PC-9 (cell line): Measurements from ENCODE around the gene PLK2. TPM values are rescaled to one million over a fixed set of nuclear protein-coding genes. Genes with fewer than 3 reads are reported as not detected.

Experiments
- BruUV-seq: library from RNA; stranded (reverse); fragments of 400-500 nt; replicated peaks from 2 replicates; lab custom pipeline; 2021; lab: Mats Ljungman, UMichigan
- CTCF ChIA-PET: fragments of 300-600 bp; sonication (Branson Sonifier 250); formaldehyde crosslinking; loops from one replicate; lab custom pipeline; 2022; ENCODE audit warnings: antibody characterized with exemption; lab: Charles Lee
- POLR2A ChIA-PET: fragments of 300-600 bp; sonication (Branson Sonifier 250); formaldehyde crosslinking; loops from one replicate; lab custom pipeline; 2022; ENCODE audit warnings: antibody characterized with exemption; ENCODE audit not compliant: unreplicated experiment; lab: Charles Lee
- DNase-seq, 2 experiments: peaks; one replicate each; pipeline versions ENCODE4 v3.0.0 to v3.0.0-alpha.2; 2015 to 2022; ENCODE audit warnings: mixed read lengths in 1 of 2
- H2AFZ ChIP-seq: fragments of 200-600 bp; sonication (generic); 2 replicates; pipeline ENCODE4 v1.8.1; 2017; ENCODE audit warnings: antibody characterized with exemption
- H3F3A ChIP-seq: fragments of 200-600 bp; sonication (generic); 2 replicates; pipeline ENCODE4 v1.8.1; 2017; ENCODE audit warnings: antibody characterized with exemption, mild to moderate bottlenecking, low read depth; ENCODE audit not compliant: insufficient read depth
- H3K27ac ChIP-seq: fragments of 200-600 bp; sonication (generic); 2 replicates; pipeline ENCODE4 v1.6.1; 2016; ENCODE audit warnings: mixed run types
- H3K27me3 ChIP-seq: fragments of 200-600 bp; sonication (generic); 2 replicates; pipeline ENCODE4 v1.6.1; 2016; ENCODE audit warnings: low read depth, mixed run types; ENCODE audit not compliant: insufficient read depth
- H3K36me3 ChIP-seq: fragments of 200-600 bp; sonication (generic); 2 replicates; pipeline ENCODE4 v1.6.1; 2016; ENCODE audit warnings: low read depth, mixed run types
- H3K4me1 ChIP-seq: fragments of 200-600 bp; sonication (generic); replicated peaks from 2 replicates; pipeline ENCODE4 v1.6.1; 2016; ENCODE audit warnings: mixed run types; ENCODE audit not compliant: insufficient read depth
- H3K4me2 ChIP-seq: fragments of 200-600 bp; sonication (generic); 2 replicates; pipeline ENCODE4 v1.6.1; 2017; ENCODE audit warnings: mixed run types
- H3K4me3 ChIP-seq: fragments of 200-600 bp; sonication (generic); 2 replicates; pipeline ENCODE4 v1.6.1; 2016; ENCODE audit warnings: mixed run types
- H3K79me2 ChIP-seq: fragments of 200-600 bp; sonication (generic); 2 replicates; pipeline ENCODE4 v1.6.1; 2017; ENCODE audit warnings: low read depth, mixed run types
- H3K9me2 ChIP-seq: fragments of 200-600 bp; sonication (generic); 2 replicates; pipeline ENCODE4 v1.8.1; 2017; ENCODE audit warnings: mild to moderate bottlenecking; ENCODE audit not compliant: insufficient read depth
- H3K9me3 ChIP-seq: fragments of 200-600 bp; sonication (generic); 2 replicates; pipeline ENCODE4 v1.8.1; 2016; ENCODE audit warnings: low read depth; ENCODE audit not compliant: insufficient read depth
- H4K20me1 ChIP-seq: fragments of 200-600 bp; sonication (generic); 2 replicates; pipeline ENCODE4 v1.8.1; 2017; ENCODE audit not compliant: insufficient read depth
- EZH2 ChIP-seq: fragments of 200-600 bp; sonication (generic); IDR thresholded peaks from 2 replicates; pipeline ENCODE4 v1.8.0; 2017; ENCODE audit warnings: antibody characterized with exemption, low read depth
- intact Hi-C: fragments of 100-400 bp; cut with micrococcal nuclease; formaldehyde crosslinking; loops from one replicate; pipeline ENCODE4 v1.10.0; 2022; ENCODE audit not compliant: unreplicated experiment
- total RNA-seq: library from RNA; stranded (reverse); gene quantifications from 2 replicates; pipeline ENCODE4 v1.2.3, GENCODE V29; 2021
- TF ChIP-seq, protein P1 (sequence below): fragments of 200-600 bp; sonication (generic); conservative IDR thresholded peaks from 2 replicates; pipeline ENCODE4 v1.6.1; 2017; ENCODE audit warnings: mixed run types, antibody characterized with exemption, mild to moderate bottlenecking, moderate library complexity

PLK2 gene
- total RNA-seq, 1 experiment from 2014 or later: 508 TPM

DNA sequence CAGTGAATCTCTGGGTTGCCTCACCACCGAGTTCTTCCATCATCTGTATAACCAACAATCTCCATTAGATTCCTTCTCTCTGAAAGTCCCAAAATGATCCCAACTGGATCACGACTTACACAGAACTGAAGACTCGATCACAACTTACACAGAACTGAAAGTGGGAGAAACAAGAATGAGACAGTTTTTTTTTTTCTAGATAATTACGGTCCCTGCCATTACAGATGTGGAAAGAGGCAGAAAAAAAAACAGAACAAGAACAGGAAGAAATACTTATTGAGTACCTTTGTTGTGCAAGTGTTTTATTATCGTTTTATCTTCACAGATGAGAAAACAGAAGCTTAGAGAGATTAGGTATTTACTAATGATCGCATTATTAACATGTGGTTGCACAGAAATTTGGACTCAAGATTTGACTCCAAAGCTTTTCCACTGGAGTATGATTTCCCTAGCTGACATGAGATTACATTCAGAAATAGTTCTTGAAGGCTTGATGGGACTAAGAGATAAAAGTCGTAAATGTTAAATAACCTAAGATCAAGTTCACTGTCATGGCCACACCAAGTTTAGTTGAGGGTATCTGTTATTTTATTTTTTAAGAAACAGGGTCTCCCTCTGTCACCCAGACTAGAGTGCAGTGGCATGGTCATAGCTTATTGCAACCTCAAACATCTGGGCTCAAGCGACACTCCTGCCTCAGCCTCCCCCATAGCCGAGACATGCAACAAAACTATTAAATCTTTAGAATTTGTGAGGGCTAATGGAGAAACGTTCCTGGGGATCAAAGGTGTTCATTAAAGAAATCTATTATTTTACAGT, 8.9 kb downstream of the PLK2 start:
- DNase-seq: peak in 1 of 2 experiments; percentile 52
- intact Hi-C loops: loop anchor here (5.0 kb wide), 1 partner anchor 119 kb away; no protein-coding TSS in a partner anchor
- POLR2A ChIA-PET: interaction anchor here (0.5 to 1.5 kb wide), 11 partner anchors 12 to 561 kb away, joined by 3 to 14 read pairs (median 4); no protein-coding TSS in a partner anchor

DNA sequence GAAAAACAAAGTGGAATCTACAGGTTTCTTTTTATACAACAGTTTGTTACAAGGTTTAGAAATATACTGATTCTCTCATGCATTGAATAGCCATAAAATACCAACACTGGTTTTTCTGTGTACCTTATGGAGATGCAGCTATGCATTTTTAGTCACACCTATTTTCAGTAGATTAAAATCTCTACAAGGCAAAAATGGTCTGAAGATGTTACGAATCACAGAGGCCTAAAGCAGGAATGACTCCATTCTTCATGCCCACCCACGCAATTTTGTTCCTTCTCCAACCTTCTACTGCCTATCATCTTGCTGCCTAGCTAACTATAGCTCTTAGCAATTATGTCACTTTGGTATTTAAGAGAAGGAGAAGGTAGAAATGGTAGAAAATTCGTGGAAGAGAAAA, 9.9 kb downstream of the PLK2 start:
- peaks cover 11% of the 10 kb centered on the region for H4K20me1 ChIP-seq
- no peak overlapping the region for H3K4me2 ChIP-seq
- peaks cover 50% of the 10 kb centered on the region for H3K36me3 ChIP-seq
- ChIA-PET POLR2A (interaction anchor here (0.6 to 0.8 kb wide), 6 partner anchors 55 to 671 kb away, joined by 3 to 9 read pairs (median 5); no protein-coding TSS in a partner anchor), CTCF (no interaction called here)
- H3K4me3 ChIP-seq: no peak overlapping the region
- no TSS peak for BruUV-seq
- no peaks in the 10 kb centered on the region for H3K9me2 ChIP-seq
- peaks cover 22% of the 10 kb centered on the region for H3K79me2 ChIP-seq
- H3K4me1 ChIP-seq: peaks cover 25% of the 10 kb centered on the region
- H3F3A ChIP-seq: peaks cover 68% of the 10 kb centered on the region
- H2AFZ ChIP-seq: no peak overlapping the region
- TF ChIP-seq, protein P1, sequence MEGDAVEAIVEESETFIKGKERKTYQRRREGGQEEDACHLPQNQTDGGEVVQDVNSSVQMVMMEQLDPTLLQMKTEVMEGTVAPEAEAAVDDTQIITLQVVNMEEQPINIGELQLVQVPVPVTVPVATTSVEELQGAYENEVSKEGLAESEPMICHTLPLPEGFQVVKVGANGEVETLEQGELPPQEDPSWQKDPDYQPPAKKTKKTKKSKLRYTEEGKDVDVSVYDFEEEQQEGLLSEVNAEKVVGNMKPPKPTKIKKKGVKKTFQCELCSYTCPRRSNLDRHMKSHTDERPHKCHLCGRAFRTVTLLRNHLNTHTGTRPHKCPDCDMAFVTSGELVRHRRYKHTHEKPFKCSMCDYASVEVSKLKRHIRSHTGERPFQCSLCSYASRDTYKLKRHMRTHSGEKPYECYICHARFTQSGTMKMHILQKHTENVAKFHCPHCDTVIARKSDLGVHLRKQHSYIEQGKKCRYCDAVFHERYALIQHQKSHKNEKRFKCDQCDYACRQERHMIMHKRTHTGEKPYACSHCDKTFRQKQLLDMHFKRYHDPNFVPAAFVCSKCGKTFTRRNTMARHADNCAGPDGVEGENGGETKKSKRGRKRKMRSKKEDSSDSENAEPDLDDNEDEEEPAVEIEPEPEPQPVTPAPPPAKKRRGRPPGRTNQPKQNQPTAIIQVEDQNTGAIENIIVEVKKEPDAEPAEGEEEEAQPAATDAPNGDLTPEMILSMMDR: no peak
- no peak for TF ChIP-seq EZH2
- no peaks in the 10 kb centered on the region for H3K9me3 ChIP-seq
- intact Hi-C loops: loop anchor here (5.0 kb wide), 1 partner anchor 118 kb away; no protein-coding TSS in a partner anchor
- no peak for DNase-seq
- peak overlapping the region; percentile 96 for H3K27ac ChIP-seq
- H3K27me3 ChIP-seq: no peaks in the 10 kb centered on the region

More for the DNA sequence above, 8.9 kb downstream of the PLK2 start:
- peaks cover 70% of the 10 kb centered on the region for H3F3A ChIP-seq
- no peaks in the 10 kb centered on the region for H3K9me2 ChIP-seq
- no peak overlapping the region for H2AFZ ChIP-seq
- H3K4me2 ChIP-seq: no peak overlapping the region
- H4K20me1 ChIP-seq: peaks cover 21% of the 10 kb centered on the region
- peaks cover 60% of the 10 kb centered on the region for H3K36me3 ChIP-seq
- H3K4me1 ChIP-seq: peaks cover 31% of the 10 kb centered on the region
- CTCF ChIA-PET: no interaction called here
- no peaks in the 10 kb centered on the region for H3K9me3 ChIP-seq
- TF ChIP-seq, protein P1: no peak
- no peak for TF ChIP-seq EZH2
- no TSS peak for BruUV-seq
- peaks cover 32% of the 10 kb centered on the region for H3K79me2 ChIP-seq
- H3K4me3 ChIP-seq: no peak overlapping the region
- no peaks in the 10 kb centered on the region for H3K27me3 ChIP-seq
- peak overlapping the region; percentile 96 for H3K27ac ChIP-seq

DNA sequence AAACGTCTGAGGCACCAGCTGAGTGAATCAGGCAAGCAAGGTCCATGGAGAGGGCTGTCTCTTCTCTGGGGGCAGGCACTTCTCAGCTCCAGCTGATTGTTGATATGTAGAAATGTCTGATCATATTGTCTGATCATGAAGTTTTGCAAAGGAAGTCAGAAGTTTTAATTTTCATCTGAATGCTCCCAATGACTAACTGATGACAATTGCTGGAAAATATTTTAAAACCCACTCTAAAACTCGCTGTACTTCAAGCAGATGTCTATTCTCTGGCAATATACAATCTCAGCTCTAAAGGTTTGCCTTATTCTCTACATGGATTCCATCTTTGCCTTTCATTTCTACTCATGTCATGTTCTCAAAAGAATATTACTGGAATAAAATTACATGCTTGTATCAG, 12.7 kb downstream of the PLK2 start:
- peaks cover 6% of the 10 kb centered on the region; the same call in 1 of the 2 replicates for H3K4me1 ChIP-seq
- H3K9me2 ChIP-seq: no peaks in the 10 kb centered on the region
- no peak for DNase-seq
- no TSS peak for BruUV-seq
- TF ChIP-seq EZH2: no peak
- TF ChIP-seq, protein P1: no peak
- H3K36me3 ChIP-seq: peaks cover 26% of the 10 kb centered on the region
- peaks cover 46% of the 10 kb centered on the region for H3F3A ChIP-seq
- no peak overlapping the region for H2AFZ ChIP-seq
- ChIA-PET POLR2A (interaction anchor here (0.6 kb wide), 1 partner anchor 188 kb away, joined by 6 read pairs; no protein-coding TSS in a partner anchor), CTCF (no interaction called here)
- H3K4me2 ChIP-seq: no peak overlapping the region
- H3K27me3 ChIP-seq: no peaks in the 10 kb centered on the region
- H3K79me2 ChIP-seq: no peaks in the 10 kb centered on the region
- H3K4me3 ChIP-seq: no peak overlapping the region
- H3K9me3 ChIP-seq: no peaks in the 10 kb centered on the region
- no peak overlapping the region; the same call in 1 of the 2 replicates for H3K27ac ChIP-seq
- H4K20me1 ChIP-seq: no peaks in the 10 kb centered on the region
- intact Hi-C loops: loop anchor here (5.0 kb wide), 1 partner anchor 100 kb away; no protein-coding TSS in a partner anchor
